Left colon (tissue), 2 donors: ENCODE results near the gene B3GALNT2. TPM values are rescaled to one million over a fixed set of nuclear protein-coding genes. Genes with fewer than 3 reads are reported as not detected.

ENCODE experiments used
- total RNA-seq, 2 donors: library from RNA; stranded (reverse); fragmentation: NEBNext Ultra II Directional; extraction: Animal tissue kit (Norgen Biotek cat#: 25700); gene quantifications; one replicate each; pipeline ENCODE4 v1.2.1, GENCODE V29; 2021
- donor health status: DM: no; HTN: no; CAD: no.
- donor health status: DM: yes; HTN: yes; CAD: no.

B3GALNT2 gene
- total RNA-seq, 2 donors from 2014 or later, result 18.6 to 18.7 TPM

Other genes starting within 250 kb of the B3GALNT2 start
- gene ARID4B, start 176.3 kb downstream of the B3GALNT2 start, total RNA-seq, result 10 to 100 TPM; 26.2 to 33.9 TPM
- 10 to 100 TPM; 29.9 to 30.9 TPM for gene GGPS1, start 175.9 kb downstream of the B3GALNT2 start, total RNA-seq
- 10 to 100 TPM; 19.2 to 26.4 TPM for gene TBCE, start 137.0 kb downstream of the B3GALNT2 start, total RNA-seq
- gene GNG4, start 145.3 kb upstream of the B3GALNT2 start, total RNA-seq, result 1 to 10 TPM; 4.4 to 5.0 TPM